HCT116 (cell line): ENCODE measurements around the gene DEXI. TPM values are rescaled to one million over a fixed set of nuclear protein-coding genes. Genes with fewer than 3 reads are reported as not detected.

Experiments
- ATAC-seq: fragments of 200-7000 bp; cut with Tn5 transposase; 2 replicates; pipeline ENCODE4 v1.9.1; 2020; ENCODE audit warnings: mild to moderate bottlenecking, moderate library complexity
- BruUV-seq: library from RNA; stranded (reverse); fragments of 400-500 nt; replicated peaks from 2 replicates; lab custom pipeline; 2021; lab: Mats Ljungman, UMichigan
- CTCF ChIA-PET: fragments of 300-600 bp; sonication (Branson Sonifier 250); formaldehyde crosslinking; loops from one replicate; lab custom pipeline; 2021; ENCODE audit warnings: antibody characterized with exemption; lab: Charles Lee
- POLR2A ChIA-PET: fragments of 300-600, 350-600 bp; sonication (Branson Sonifier 250); formaldehyde crosslinking; loops from one replicate; lab custom pipeline; 2021; ENCODE audit warnings: antibody characterized with exemption; lab: Charles Lee
- RAD21 ChIA-PET, 2 experiments: fragments of 300-600 bp; sonication (Branson Sonifier 250); formaldehyde crosslinking; loops; one replicate each; lab custom pipeline; 2023; ENCODE audit warnings: low total read pairs in 2 of 2; ENCODE audit not compliant: uncharacterized antibody in 2 of 2, unreplicated experiment in 2 of 2, low non-redundant PET in 1 of 2; lab: Charles Lee
- DNase-seq: peaks from one replicate; pipeline ENCODE4 v3.0.0-alpha.2; 2010; ENCODE audit warnings: low read depth, low spot score
- H2AFZ ChIP-seq: fragments of 200-600 bp; shearing (Covaris generic), sonication (generic); 2 replicates; pipeline ENCODE4 v1.6.1; 2017; ENCODE audit warnings: low read depth, mixed run types, mixed read lengths, antibody characterized with exemption, low read length; ENCODE audit not compliant: poor library complexity, severe bottlenecking
- H3K27ac ChIP-seq: 2 replicates; pipeline ENCODE4 v1.5.1; 2012; ENCODE audit warnings: low read depth, low read length
- H3K27me3 ChIP-seq: fragments of 200-600 bp; sonication (generic); 2 replicates; pipeline ENCODE4 v1.6.1; 2016; ENCODE audit warnings: mixed run types, low read length, mixed read lengths; ENCODE audit not compliant: insufficient read depth
- H3K36me3 ChIP-seq, 2 experiments: fragments of 200-500 bp in 1 of 2; fragments of 200-600 bp in 1 of 2; sonication (Bioruptor generic) in 1 of 2; sonication (generic) in 1 of 2; 2 replicates each; pipeline versions ENCODE4 v1.5.1 to v1.6.1; 2014 to 2016; ENCODE audit warnings: low read length in 2 of 2, inconsistent platforms in 1 of 2, mixed read lengths in 1 of 2, mixed run types in 1 of 2; ENCODE audit not compliant: insufficient read depth in 2 of 2, control insufficient read depth in 1 of 2
- H3K4me1 ChIP-seq, 2 experiments: fragments of 200-600 bp in 1 of 2; sonication (generic) in 1 of 2; 2 replicates each; pipeline versions ENCODE4 v1.5.1 to v1.6.1; 2012 to 2017; ENCODE audit warnings: low read length in 2 of 2, inconsistent platforms in 1 of 2, mild to moderate bottlenecking in 1 of 2, mixed read lengths in 1 of 2, mixed run types in 1 of 2, moderate library complexity in 1 of 2; ENCODE audit not compliant: insufficient read depth in 2 of 2, control insufficient read depth in 1 of 2
- H3K4me2 ChIP-seq: fragments of 200-600 bp; sonication (generic); 2 replicates; pipeline ENCODE4 v1.6.1; 2017; ENCODE audit warnings: mixed run types, low read length, mixed read lengths
- H3K4me3 ChIP-seq, 2 experiments: fragments of 200-600 bp in 1 of 2; sonication (generic) in 1 of 2; replicated peaks in 1 of 2; 2 replicates each; pipeline ENCODE4 v1.5.1; 2011 to 2016; ENCODE audit warnings: low read length in 2 of 2, control low read depth in 1 of 2, low read depth in 1 of 2, mild to moderate bottlenecking in 1 of 2, mixed read lengths in 1 of 2, mixed run types in 1 of 2
- H3K79me2 ChIP-seq: fragments of 200-600 bp; sonication (generic); 2 replicates; pipeline ENCODE4 v1.6.1; 2017; ENCODE audit warnings: mild to moderate bottlenecking, mixed run types, low read length, moderate library complexity, mixed read lengths; ENCODE audit not compliant: insufficient read depth
- H3K9ac ChIP-seq: fragments of 200-600 bp; sonication (generic); 2 replicates; pipeline ENCODE4 v1.6.1; 2016; ENCODE audit warnings: low read length, mixed read lengths
- H3K9me2 ChIP-seq: fragments of 200-600 bp; sonication (generic), shearing (Covaris generic); 2 replicates; pipeline ENCODE4 v1.6.1; 2017; ENCODE audit warnings: mixed run types, mild to moderate bottlenecking, moderate library complexity; ENCODE audit not compliant: insufficient read depth
- H3K9me3 ChIP-seq, 2 experiments: fragments of 200-500 bp in 1 of 2; fragments of 200-600 bp in 1 of 2; sonication (Bioruptor generic) in 1 of 2; sonication (generic) in 1 of 2; 2 replicates each; pipeline ENCODE4 v1.6.1; 2014 to 2017; ENCODE audit warnings: low read length in 2 of 2, mixed read lengths in 2 of 2, inconsistent platforms in 1 of 2, low read depth in 1 of 2, mild to moderate bottlenecking in 1 of 2, mixed run types in 1 of 2, moderate library complexity in 1 of 2; ENCODE audit not compliant: control insufficient read depth in 1 of 2, insufficient read depth in 1 of 2
- H4K20me1 ChIP-seq: fragments of 200-600 bp; sonication (generic), shearing (Covaris generic); 2 replicates; pipeline ENCODE4 v1.6.1; 2017; ENCODE audit warnings: mixed run types, mild to moderate bottlenecking, moderate library complexity; ENCODE audit not compliant: insufficient read depth
- RAD21 ChIP-seq: IDR thresholded peaks from 2 replicates; pipeline ENCODE4 v1.6.1; 2012; ENCODE audit warnings: low read depth, mild to moderate bottlenecking
- REST ChIP-seq: IDR thresholded peaks from 2 replicates; pipeline ENCODE4 v1.6.1; 2012; ENCODE audit warnings: low read depth
- SIN3A ChIP-seq: IDR thresholded peaks from 2 replicates; pipeline ENCODE4 v1.6.1; 2012; ENCODE audit warnings: low read depth
- intact Hi-C: fragments of 100-400 bp; cut with micrococcal nuclease; formaldehyde crosslinking; loops from 2 replicates; pipeline ENCODE4 v1.10.0; 2022
- total RNA-seq: library from RNA; stranded (reverse); gene quantifications from one replicate; pipeline ENCODE4 v1.2.1, GENCODE V29; 2021; ENCODE audit not compliant: unreplicated experiment
- TF ChIP-seq, protein P1 (sequence below), 3 experiments: fragments of 200-600 bp in 1 of 3; sonication (generic) in 1 of 3; IDR thresholded peaks in 2 of 3; conservative IDR thresholded peaks in 1 of 3; 2 replicates each; pipeline ENCODE4 v1.5.1; 2012 to 2017; ENCODE audit warnings: low read depth in 2 of 3, low read length in 2 of 3, antibody characterized with exemption in 1 of 3, borderline replicate concordance in 1 of 3, control low read depth in 1 of 3, mild to moderate bottlenecking in 1 of 3, mixed read lengths in 1 of 3, mixed run types in 1 of 3, moderate library complexity in 1 of 3; ENCODE audit not compliant: insufficient read depth in 1 of 3

Gene DEXI
- total RNA-seq, 1 experiment from 2014 or later: 37.8 TPM

DNA sequence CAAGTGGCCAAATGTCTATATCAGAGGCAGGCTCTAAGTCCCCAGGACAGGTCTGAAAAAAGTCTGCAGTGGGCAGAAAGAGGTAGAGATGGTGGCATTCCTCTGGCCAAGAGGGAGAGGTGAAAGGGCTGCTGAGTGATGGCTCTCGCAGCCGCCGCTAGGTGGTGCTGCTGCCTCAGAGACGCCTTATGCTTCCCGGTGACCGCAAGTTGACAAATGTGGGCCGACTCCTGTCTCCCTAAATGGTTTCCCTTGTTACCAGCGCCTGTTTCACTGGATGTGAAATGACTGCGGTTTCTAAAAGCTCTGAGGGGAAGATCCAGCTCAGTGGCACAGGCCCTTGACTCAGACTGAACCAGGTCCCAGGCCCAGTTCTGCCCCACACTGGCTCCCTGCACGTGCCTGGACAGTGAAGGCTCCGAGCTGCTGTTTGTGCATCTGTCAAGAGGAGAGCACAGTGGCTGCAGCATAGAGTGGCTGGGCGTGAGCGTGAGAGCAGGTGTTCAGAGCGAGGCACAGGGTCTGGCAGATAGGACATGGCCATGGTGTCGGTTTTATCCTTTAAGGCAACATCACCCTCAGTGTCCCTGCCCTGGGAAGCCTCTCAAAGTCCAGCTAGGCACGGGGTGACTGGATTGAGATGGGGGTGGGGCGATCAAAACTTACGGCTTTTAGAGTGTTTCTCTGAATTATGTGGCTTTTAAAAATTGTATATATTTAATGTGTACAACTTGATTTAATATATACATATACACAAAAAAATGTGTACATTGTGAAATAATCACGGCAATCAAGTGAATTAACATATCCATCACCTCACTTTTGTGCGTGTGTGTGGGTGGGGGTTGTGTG, 22.0 kb upstream of the DEXI start:
- intact Hi-C loops: loop anchor here (2.0 to 10.0 kb wide), 4 partner anchors 408 to 751 kb away; a partner anchor contains a TSS
- ChIA-PET RAD21 (interaction anchor here (0.5 to 1.0 kb wide), 3 partner anchors 41 to 292 kb away, joined by 3 to 5 read pairs (median 3); partner anchors contain the start of gene SOCS1 (in 2 of the 2)), CTCF (interaction anchor here (0.6 to 4.0 kb wide), 6 partner anchors 131 to 753 kb away, joined by 3 to 32 read pairs (median 4); partner anchors contain the start of gene SOCS1), POLR2A (interaction anchor here (2.9 kb wide), 1 partner anchor 292 kb away, joined by 11 read pairs; the partner anchor contains the start of gene SOCS1)
- DNase-seq (peak; percentile 32), ATAC-seq (peak; percentile 96)
- H3K4me1 ChIP-seq: peaks cover 0 to 3% of the 10 kb centered on the region in 2 experiments; a peak in 1 of 4 replicates
- TF ChIP-seq, protein P1, sequence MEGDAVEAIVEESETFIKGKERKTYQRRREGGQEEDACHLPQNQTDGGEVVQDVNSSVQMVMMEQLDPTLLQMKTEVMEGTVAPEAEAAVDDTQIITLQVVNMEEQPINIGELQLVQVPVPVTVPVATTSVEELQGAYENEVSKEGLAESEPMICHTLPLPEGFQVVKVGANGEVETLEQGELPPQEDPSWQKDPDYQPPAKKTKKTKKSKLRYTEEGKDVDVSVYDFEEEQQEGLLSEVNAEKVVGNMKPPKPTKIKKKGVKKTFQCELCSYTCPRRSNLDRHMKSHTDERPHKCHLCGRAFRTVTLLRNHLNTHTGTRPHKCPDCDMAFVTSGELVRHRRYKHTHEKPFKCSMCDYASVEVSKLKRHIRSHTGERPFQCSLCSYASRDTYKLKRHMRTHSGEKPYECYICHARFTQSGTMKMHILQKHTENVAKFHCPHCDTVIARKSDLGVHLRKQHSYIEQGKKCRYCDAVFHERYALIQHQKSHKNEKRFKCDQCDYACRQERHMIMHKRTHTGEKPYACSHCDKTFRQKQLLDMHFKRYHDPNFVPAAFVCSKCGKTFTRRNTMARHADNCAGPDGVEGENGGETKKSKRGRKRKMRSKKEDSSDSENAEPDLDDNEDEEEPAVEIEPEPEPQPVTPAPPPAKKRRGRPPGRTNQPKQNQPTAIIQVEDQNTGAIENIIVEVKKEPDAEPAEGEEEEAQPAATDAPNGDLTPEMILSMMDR (IDR thresholded peaks at IDR 0.05 in 2 of 3, conservative IDR thresholded peaks at IDR 0.05 in 1 of 3; ENCODE audit: borderline replicate concordance in 1 of 3, insufficient read depth in 1 of 3, low read depth in 2 of 3, low read length in 2 of 3): peak; percentile 76 to 96 (median 96)
- no peak for TF ChIP-seq REST
- TF ChIP-seq SIN3A: no peak
- TF ChIP-seq RAD21: peak; percentile 92
- no peak overlapping the region for H3K4me3 ChIP-seq
- H3K9ac ChIP-seq: no peak overlapping the region
- no TSS peak for BruUV-seq
- no peaks in the 10 kb centered on the region for H3K9me2 ChIP-seq
- no peaks in the 10 kb centered on the region for H3K9me3 ChIP-seq
- H4K20me1 ChIP-seq: no peaks in the 10 kb centered on the region
- H3K36me3 ChIP-seq: peaks cover 0 to 2% of the 10 kb centered on the region in 2 experiments; a peak in 2 of 4 replicates
- no peak overlapping the region for H3K27ac ChIP-seq
- H3K27me3 ChIP-seq: no peaks in the 10 kb centered on the region
- no peak overlapping the region for H2AFZ ChIP-seq
- no peaks in the 10 kb centered on the region for H3K79me2 ChIP-seq
- H3K4me2 ChIP-seq: 0 out of 2 replicates have a peak overlapping the region, but pooled peaks have one; percentile 20
